Measurements from ENCODE around the gene ZNF600.
A peak's percentile ranks its signal among the peaks of the same experiment; 100 is the strongest.
"Not testable (repeated sequence)": the region's sequence is repeated elsewhere in the genome, so short reads cannot be mapped to it uniquely, and the experiment has no call there.

The ZNF600 gene

DNA sequence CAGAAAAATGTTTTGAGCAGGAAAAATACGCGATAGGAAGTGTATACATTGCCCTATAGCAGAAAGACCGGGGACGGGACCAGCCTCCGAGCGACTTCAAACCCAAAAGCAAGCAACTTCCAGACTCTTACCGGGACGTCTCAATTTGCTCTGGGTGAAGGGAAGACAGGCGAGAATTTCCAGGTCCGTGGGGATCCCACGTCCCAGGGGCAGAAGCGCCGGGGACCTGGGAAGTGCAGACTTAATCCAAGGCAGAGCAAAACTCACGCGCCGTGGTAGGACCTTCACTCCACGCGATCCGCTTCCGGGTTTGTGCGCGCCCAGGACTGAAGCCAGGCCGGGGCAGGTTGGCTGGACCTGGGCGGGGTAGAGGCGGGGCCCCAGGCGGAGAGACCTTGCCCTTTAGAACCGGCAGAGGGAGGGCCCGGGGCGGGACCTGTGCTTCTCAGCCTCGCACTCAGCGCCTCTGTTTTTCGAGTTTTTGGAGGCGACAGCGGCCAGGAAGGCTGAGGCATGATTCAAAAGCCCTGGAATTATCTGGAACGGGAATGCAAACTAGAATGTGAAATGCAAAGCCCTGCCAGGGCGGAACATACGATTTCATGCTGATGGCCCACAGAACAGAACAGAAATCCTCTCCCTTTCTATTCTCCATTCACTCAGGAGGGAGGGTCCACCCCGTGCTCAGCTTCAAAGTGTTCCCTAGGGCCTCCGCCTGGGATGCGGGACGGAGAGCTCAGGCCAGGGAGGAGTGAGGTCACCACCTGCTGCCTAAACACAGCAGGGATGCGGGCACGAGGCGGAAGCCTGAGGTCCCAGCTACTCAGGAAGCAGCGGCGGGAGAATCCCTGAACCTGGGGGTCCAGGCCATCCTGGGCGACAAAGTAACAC, at the start of gene ZNF600:
Gene ZNF600, minus strand, starts transcription at position 328 of the 891 bp plus-strand sequence. CDS start 7,903 bp downstream, outside the sequence.
- peak; percentile 70 for DNase-seq

GRCh38 chr19:52834289-52834688, 47.7 kb upstream of the ZNF600 start:
- not testable (repeated sequence) for DNase-seq

DNA sequence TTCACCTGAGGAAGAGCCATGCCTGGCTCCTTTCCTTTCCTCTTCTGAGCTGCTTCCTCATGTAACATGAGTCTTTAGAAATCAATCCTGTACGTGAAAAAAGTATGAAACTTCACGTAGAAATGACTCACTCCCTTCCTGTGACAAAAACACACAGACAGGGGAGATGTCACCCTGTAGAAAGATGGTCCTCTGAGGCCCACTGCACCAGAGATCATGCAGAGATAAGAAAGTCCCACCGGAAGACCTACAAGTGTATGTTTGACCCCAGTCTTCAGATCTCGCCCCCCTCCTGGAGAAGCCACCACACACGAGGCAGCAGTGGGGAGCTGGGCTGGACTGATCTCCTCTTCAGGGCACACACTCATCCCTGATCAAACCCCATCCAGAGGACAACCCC, 47.0 kb upstream of the ZNF600 start:
- peak; percentile 14 for DNase-seq

DNA sequence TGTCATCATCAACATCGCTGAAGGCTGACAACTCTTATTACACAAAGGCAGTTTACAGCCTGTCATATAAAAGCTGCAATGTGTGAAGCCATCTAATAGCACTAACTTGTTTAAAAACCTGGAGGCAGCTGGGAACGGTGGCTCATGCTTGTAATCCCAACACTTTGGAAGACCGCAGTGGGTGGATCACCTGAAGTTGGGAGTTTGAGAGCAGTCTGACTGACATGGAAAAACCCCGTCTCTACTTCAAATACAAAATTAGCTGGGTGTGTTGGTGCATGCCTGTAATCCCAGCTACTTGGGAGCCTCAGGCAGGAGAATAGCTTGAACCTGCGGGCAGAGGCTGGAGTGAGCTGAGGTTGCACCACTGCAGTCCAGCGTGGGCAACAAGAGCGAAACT, 43.3 kb upstream of the ZNF600 start:
- not testable (repeated sequence) for DNase-seq

DNA sequence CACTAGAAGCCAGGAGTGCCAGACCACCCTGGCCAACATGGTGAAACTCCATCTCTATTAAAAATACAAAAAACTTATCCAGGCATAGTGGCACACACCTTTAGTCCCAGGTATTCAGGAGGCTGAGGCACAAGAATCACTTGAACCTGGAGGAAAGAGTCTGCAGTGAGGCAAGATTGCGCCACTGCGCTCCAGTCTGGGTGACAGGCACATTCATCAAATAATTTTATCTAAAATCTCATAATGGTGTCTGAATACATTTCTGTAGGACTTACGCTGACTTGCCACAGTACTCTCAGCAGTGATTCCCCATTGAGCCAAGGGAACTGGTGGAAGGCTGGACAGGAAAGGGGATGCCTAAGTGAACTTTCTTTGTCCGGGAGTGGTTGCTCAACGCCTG, 39.2 kb upstream of the ZNF600 start:
- DNase-seq, result no peak

DNA sequence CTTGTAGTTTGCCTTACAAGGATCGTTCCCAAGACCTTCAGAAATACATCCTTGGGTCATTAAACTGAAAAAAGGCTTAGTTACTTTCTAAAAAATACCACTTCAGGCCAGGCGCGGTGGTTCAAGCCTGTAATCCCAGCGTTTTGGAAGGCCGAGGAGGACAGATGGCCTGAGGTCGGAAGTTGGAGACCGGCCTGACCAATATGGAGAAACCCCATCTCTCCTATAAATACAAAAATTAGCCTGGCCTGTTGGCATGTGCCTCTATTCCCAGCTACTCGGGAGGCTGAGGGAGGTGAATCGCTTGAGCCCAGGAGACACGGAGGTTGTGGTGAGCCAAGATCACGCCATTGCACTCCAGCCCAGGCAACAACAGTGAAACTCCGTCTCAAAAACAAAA, 37.1 kb upstream of the ZNF600 start:
- DNase-seq, result no peak

DNA sequence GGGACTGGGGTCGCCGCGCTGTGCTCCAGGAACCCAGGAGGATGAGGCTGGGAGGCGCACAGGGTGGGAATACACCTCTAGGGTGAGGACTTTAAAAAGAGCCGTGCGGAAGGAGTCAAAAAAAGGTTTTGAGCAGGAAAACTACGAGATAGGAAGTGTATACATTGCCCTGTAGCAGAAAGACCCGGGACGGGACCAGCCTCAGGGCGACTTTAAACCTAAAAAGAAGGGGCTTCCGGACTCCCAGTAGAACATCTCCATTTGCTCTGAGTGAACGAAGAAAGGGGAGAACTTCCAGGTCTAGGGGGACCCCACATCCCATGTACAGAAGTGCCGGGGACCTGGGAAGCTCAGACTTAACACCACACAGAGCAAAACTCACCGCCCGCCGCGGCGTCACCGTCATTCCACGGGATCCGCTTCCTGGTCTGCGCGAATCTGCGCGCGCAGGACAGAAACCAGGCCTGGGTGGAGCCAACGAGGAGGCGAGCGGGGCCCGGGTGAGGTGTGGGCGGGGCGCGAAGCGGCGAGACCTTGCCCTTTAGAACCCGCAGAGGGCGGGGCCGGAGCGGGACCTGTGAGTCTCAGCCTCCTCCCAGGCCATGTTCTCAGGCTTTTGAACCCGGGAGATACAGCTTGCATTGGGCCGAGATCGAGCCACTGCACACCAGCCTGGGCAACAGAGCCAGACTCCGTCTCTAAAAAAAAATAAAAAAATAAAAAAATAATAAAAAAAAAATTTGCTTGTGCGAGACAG, 34.8 kb upstream of the ZNF600 start, which contains the start of gene ZNF28:
Gene ZNF28, minus strand, starts transcription at position 430 of the 757 bp plus-strand sequence. CDS start 3,675 bp downstream, outside the sequence.
- peak; percentile 54 for DNase-seq

DNA sequence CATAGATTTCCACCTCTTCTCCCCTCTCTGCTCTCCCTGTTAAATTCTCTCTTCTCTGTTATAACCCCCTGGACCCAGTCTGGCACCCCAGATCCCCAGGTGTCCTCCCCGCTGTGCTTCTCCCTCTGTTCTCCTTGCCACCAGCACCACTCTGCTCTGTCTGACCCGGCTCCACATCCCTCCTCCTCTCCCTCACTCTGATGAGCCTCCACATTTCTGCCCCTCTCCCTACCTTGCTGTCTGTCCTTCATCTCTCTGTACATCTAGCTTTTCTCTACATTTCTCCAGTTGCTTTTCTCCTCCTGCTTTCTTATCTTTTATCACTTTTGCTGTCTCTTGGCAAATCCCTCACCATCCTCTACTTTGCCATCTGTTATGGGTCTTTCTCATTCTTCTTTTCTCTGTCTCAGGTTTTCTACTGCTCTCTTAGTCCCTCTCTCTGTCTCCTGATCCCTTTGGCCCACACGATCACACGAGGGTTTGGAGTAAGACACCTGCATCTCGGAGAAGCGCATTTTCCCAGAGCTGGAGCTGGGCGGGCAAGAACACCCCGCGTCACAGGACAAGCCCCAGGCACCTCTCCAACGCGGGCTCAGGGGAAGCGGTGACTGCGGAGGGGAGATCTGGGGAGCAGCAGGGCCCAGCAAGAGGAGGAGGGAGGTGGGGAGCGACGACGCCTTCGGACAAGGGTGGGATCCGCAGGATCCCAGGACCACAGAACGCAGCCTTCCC, 34.0 kb upstream of the ZNF600 start:
- DNase-seq, result not testable (repeated sequence)

GRCh38 chr19:52809801-52810200, 23.2 kb upstream of the ZNF600 start:
- no peak for DNase-seq

- DNase-seq, result not testable (repeated sequence)
Observed at GRCh38 chr19:52799950-52800640, 13.5 kb upstream of the ZNF600 start.

GRCh38 chr19:52789440-52789839, 2.8 kb upstream of the ZNF600 start:
- no peak for DNase-seq

DNA sequence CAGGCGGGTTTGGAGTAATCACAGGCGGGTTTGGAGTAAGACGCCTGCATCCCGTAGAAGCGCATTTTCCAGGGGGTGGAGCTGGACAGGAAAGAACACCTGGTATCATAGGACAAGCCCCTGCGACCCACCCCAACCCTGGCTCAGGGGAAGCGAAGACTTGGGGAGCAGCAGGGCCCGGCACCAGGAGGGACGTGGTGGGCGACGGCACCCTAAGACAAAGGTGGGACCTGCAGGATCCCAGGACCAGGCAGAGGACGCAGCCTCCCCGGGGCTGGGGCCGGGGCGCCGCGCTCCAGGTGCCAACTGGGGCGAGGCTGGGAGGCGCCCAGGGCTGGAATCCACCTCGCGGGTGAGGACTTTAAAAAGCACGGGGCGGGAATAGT, 520 bp downstream of the ZNF600 start:
- no peak for DNase-seq

GRCh38 chr19:52785506-52785905, 1.1 kb downstream of the ZNF600 start:
- no peak for DNase-seq

GRCh38 chr19:52782864-52783263, 3.7 kb downstream of the ZNF600 start:
- not testable (repeated sequence) for DNase-seq

GRCh38 chr19:52778811-52779210, 7.8 kb downstream of the ZNF600 start:
- DNase-seq, result peak; percentile 58

- DNase-seq, result not testable (repeated sequence)
Observed at GRCh38 chr19:52756447-52756846, 30.1 kb downstream of the ZNF600 start.

- DNase-seq, result no peak
Observed at GRCh38 chr19:52749780-52750179, 36.8 kb downstream of the ZNF600 start.

- DNase-seq, result no peak
Observed at GRCh38 chr19:52748336-52748950, 38.1 kb downstream of the ZNF600 start.

GRCh38 chr19:52745919-52746318, 40.7 kb downstream of the ZNF600 start:
- peak; percentile 43 for DNase-seq

DNA sequence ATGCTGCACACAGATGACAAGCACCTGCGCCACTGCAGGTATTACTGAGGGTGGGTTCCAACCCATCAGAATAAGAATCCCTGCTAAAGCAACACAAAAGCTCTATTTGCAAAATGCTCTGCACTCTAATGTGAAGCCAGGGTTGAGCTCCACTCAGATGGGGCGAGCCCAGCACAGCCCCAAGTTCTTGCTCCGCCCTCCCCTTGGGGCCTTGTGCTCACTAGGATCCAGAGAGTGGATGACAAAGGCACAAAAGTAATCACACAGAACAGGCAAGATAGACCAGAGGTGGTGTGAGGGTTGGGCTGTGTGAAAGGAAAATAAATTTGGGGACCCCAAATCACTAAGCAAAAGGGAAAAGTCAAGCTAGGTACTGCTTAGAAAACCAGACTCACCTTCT, 43.5 kb downstream of the ZNF600 start:
- no peak for DNase-seq

DNA sequence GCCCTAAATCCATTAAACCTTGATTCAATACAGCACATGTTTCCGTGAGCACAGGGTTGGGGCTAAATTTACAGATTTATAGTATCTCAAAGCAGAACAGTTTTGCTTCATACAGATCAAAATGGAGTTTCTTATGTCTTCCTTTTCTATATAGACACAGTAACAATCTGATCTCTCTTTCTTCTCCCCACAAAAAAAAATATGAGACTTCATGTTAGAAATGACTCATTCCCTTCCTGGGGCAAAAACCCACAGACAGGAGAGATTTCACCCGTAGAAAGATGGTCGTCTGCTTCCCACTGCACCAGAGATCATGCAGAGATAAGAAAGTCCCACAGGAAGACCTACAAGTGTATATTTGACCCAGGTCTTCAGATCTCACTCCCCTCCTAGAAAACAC, 44.1 kb downstream of the ZNF600 start:
- peak; percentile 12 for DNase-seq

- no peak for DNase-seq
Observed at GRCh38 chr19:52741951-52742485, 44.6 kb downstream of the ZNF600 start.

Measured in activated gamma-delta T cell treated with Interleukin-2 at 50 U/mL for 16 hours (primary cell).